Osteoblast (primary cell): ENCODE data around the gene KANTR. TPM values are rescaled to one million over a fixed set of nuclear protein-coding genes. Genes with fewer than 3 reads are reported as not detected.
A peak's percentile ranks its signal among the peaks of the same experiment; 100 is the strongest.

Source experiments
- DNase-seq: peaks from one replicate; pipeline ENCODE4 v3.0.0; 2011; ENCODE audit warnings: low spot score, mixed read lengths; ENCODE audit not compliant: insufficient read length; ENCODE audit errors: missing footprints
- H2AFZ ChIP-seq: 2 replicates; pipeline ENCODE4 v1.6.0; 2011; ENCODE audit warnings: mild to moderate bottlenecking, low read length
- H3K27ac ChIP-seq: 2 replicates; pipeline ENCODE4 v1.5.1; 2011; ENCODE audit warnings: mild to moderate bottlenecking, low read depth, low read length, moderate library complexity
- H3K27me3 ChIP-seq: 2 replicates; pipeline ENCODE4 v1.6.0; 2012; ENCODE audit warnings: mild to moderate bottlenecking, control low read depth, inconsistent platforms, low read length, moderate library complexity; ENCODE audit not compliant: insufficient read depth
- H3K36me3 ChIP-seq: 2 replicates; pipeline ENCODE4 v1.5.1; 2011; ENCODE audit warnings: mild to moderate bottlenecking, low read length, control low read depth, moderate library complexity; ENCODE audit not compliant: insufficient read depth
- H3K4me1 ChIP-seq: 2 replicates; pipeline ENCODE4 v1.5.1; 2011; ENCODE audit warnings: mild to moderate bottlenecking, low read length, control low read depth, moderate library complexity; ENCODE audit not compliant: insufficient read depth
- H3K4me2 ChIP-seq: 2 replicates; pipeline ENCODE4 v1.6.0; 2011; ENCODE audit warnings: mild to moderate bottlenecking, low read length; ENCODE audit not compliant: insufficient read depth
- H3K4me3 ChIP-seq: fragments of 200-600 bp; sonication (generic); 3 replicates; pipeline ENCODE4 v1.5.1; 2012; ENCODE audit warnings: mild to moderate bottlenecking, low read length, inconsistent platforms; ENCODE audit not compliant: insufficient read depth
- H3K79me2 ChIP-seq: 2 replicates; pipeline ENCODE4 v1.6.0; 2012; ENCODE audit warnings: mild to moderate bottlenecking, low read length, control low read depth, inconsistent platforms; ENCODE audit not compliant: insufficient read depth
- H3K9me3 ChIP-seq: 2 replicates; pipeline ENCODE4 v1.5.1; 2011; ENCODE audit warnings: low read depth, low read length, control low read depth
- H4K20me1 ChIP-seq: 2 replicates; pipeline ENCODE4 v1.6.0; 2012; ENCODE audit warnings: mild to moderate bottlenecking, low read length, control low read depth; ENCODE audit not compliant: insufficient read depth
- CTCF ChIP-seq: IDR thresholded peaks from 2 replicates; pipeline ENCODE4 v1.5.1; 2011; ENCODE audit warnings: mild to moderate bottlenecking, low read depth, low read length, moderate library complexity; ENCODE audit errors: extremely low read depth
- total RNA-seq: library from RNA; depleted of rRNA; stranded (reverse); fragments of >200 nt; gene quantifications from 2 replicates; pipeline ENCODE4 v1.2.3, GENCODE V29; 2012

KANTR gene
- total RNA-seq, 1 donor, result 12.3 TPM

GRCh38 chrX:53093177-53093655, 726 bp upstream of the KANTR start:
- Histone ChIP-seq H4K20me1 (peaks cover under 1% of the 10 kb centered on the region), H3K4me2 (peak overlapping the region; percentile 94), H3K27ac (peak overlapping the region; percentile 80), H3K36me3 (no peaks in the 10 kb centered on the region), H3K27me3 (no peaks in the 10 kb centered on the region), H3K79me2 (peaks cover 5% of the 10 kb centered on the region), H3K4me3 (peak overlapping the region; percentile 72), H3K4me1 (peaks cover 13% of the 10 kb centered on the region), H2AFZ (peak overlapping the region; percentile 84), H3K9me3 (no peaks in the 10 kb centered on the region)
- DNase-seq, result peak; percentile 87
- TF ChIP-seq CTCF, result peak; percentile 52

GRCh38 chrX:53094582-53094905, 602 bp downstream of the KANTR start:
- H3K9me3 ChIP-seq, result no peaks in the 10 kb centered on the region
- peak overlapping the region; percentile 82 for H3K4me2 ChIP-seq
- no peaks in the 10 kb centered on the region for H3K36me3 ChIP-seq
- DNase-seq, result no peak
- peak overlapping the region; percentile 72 for H3K4me3 ChIP-seq
- no peaks in the 10 kb centered on the region for H4K20me1 ChIP-seq
- peaks cover 9% of the 10 kb centered on the region for H3K4me1 ChIP-seq
- peaks cover 5% of the 10 kb centered on the region for H3K79me2 ChIP-seq
- H3K27me3 ChIP-seq, result no peaks in the 10 kb centered on the region
- no peak for TF ChIP-seq CTCF
- H3K27ac ChIP-seq, result peak overlapping the region; percentile 3
- peak overlapping the region; percentile 53 for H2AFZ ChIP-seq

GRCh38 chrX:53095796-53096195, 1.9 kb downstream of the KANTR start:
- DNase-seq, result peak; percentile 65
- H3K4me1 ChIP-seq, result peaks cover 9% of the 10 kb centered on the region
- no peak for TF ChIP-seq CTCF
- H3K36me3 ChIP-seq, result no peaks in the 10 kb centered on the region
- H3K4me3 ChIP-seq, result no peak overlapping the region
- H3K27me3 ChIP-seq, result no peaks in the 10 kb centered on the region
- H3K9me3 ChIP-seq, result no peaks in the 10 kb centered on the region
- H3K79me2 ChIP-seq, result peaks cover 5% of the 10 kb centered on the region
- H4K20me1 ChIP-seq, result no peaks in the 10 kb centered on the region
- no peak overlapping the region for H2AFZ ChIP-seq
- H3K27ac ChIP-seq, result no peak overlapping the region
- no peak overlapping the region for H3K4me2 ChIP-seq

- Histone ChIP-seq H3K4me3 (no peak overlapping the region), H3K4me1 (peaks cover 7% of the 10 kb centered on the region), H2AFZ (no peak overlapping the region), H3K4me2 (no peak overlapping the region), H4K20me1 (no peaks in the 10 kb centered on the region), H3K27ac (no peak overlapping the region), H3K9me3 (no peaks in the 10 kb centered on the region), H3K27me3 (peaks cover 3% of the 10 kb centered on the region), H3K79me2 (peaks cover 10% of the 10 kb centered on the region), H3K36me3 (no peaks in the 10 kb centered on the region)
- no peak for DNase-seq
- TF ChIP-seq CTCF, result no peak
Measured at GRCh38 chrX:53114864-53115549, 21.1 kb downstream of the KANTR start.
